ENCODE measurements around the gene LRIT1. TPM values are rescaled to one million over a fixed set of nuclear protein-coding genes. Genes with fewer than 3 reads are reported as not detected.

Gene LRIT1
- polyA plus RNA-seq, 1 of the 3 experiments (the other 2 are of a cell fraction), result not detected

GRCh38 chr10:84234479-84234878 is 6.9 kb downstream of the LRIT1 start:
- DNase-seq, result no peak
- Histone ChIP-seq H3K9ac (no peak overlapping the region), H3K36me3 (replicated peaks in 1 of 2; ENCODE audit: control insufficient read depth in 1 of 2, insufficient read depth in 2 of 2, low read length in 1 of 2) (no peaks in the 10 kb centered on the region), H3F3A (replicated peaks; ENCODE audit: insufficient read depth) (no peaks in the 10 kb centered on the region), H3K79me2 (ENCODE audit: insufficient read depth) (no peaks in the 10 kb centered on the region), H3K9me2 (no peaks in the 10 kb centered on the region), H3K4me3 (ENCODE audit: low read depth in 2 of 2, low read length in 1 of 2) (no peak overlapping the region), H2AFZ (ENCODE audit: low read depth) (no peak overlapping the region), H4K20me1 (ENCODE audit: insufficient read depth) (no peaks in the 10 kb centered on the region), H3K27ac (ENCODE audit: low read depth in 2 of 2, low read length in 1 of 2) (no peak overlapping the region), H3K9me3 (no peaks in the 10 kb centered on the region), H3K4me2 (no peak overlapping the region), H3K4me1 (ENCODE audit: control insufficient read depth in 1 of 2, insufficient read depth in 2 of 2, low read depth in 1 of 2, low read length in 1 of 2) (no peaks in the 10 kb centered on the region), H3K27me3 (ENCODE audit: insufficient read depth) (no peaks in the 10 kb centered on the region)
- ChIA-PET CTCF (interaction anchor here (1.2 to 1.6 kb wide), 2 partner anchors 11 to 30 kb away, joined by 3 to 4 read pairs; no protein-coding TSS in a partner anchor), POLR2A (interaction anchor here (0.8 kb wide), 1 partner anchor 24 kb away, joined by 3 read pairs; no protein-coding TSS in a partner anchor)
- TF ChIP-seq GATA2 (CRISPR knock-in tag; IDR thresholded peaks at IDR 0.05) (no peak), MAX (IDR thresholded peaks at IDR 0.05; ENCODE audit: low read depth) (no peak), FOSL2 (IDR thresholded peaks at IDR 0.05; ENCODE audit: borderline replicate concordance, low read depth) (no peak), TAF1 (IDR thresholded peaks at IDR 0.05; ENCODE audit: borderline replicate concordance, low read depth, low read length) (no peak), ZBTB33 (IDR thresholded peaks at IDR 0.05; ENCODE audit: borderline replicate concordance, low read depth) (no peak), JUND (IDR thresholded peaks at IDR 0.05) (no peak), SIN3A (IDR thresholded peaks at IDR 0.05; ENCODE audit: borderline replicate concordance, low read depth, low read length) (no peak), RFX5 (IDR thresholded peaks at IDR 0.05; ENCODE audit: low read length) (no peak), EP300 (IDR thresholded peaks at IDR 0.05; ENCODE audit: borderline replicate concordance in 1 of 2, low read depth in 1 of 2, low read length in 1 of 2) (no peak), RAD21 (IDR thresholded peaks at IDR 0.05; ENCODE audit: low read length) (no peak), RCOR1 (IDR thresholded peaks at IDR 0.05; ENCODE audit: low read length) (no peak), TEAD4 (IDR thresholded peaks at IDR 0.05; ENCODE audit: borderline replicate concordance, insufficient read depth) (no peak)
- WGBS (ENCODE audit: low lambda C conversion rate), result 24% methylated on average over 4 of the region's 4 CpGs

GRCh38 chr10:84233940-84234339 is 7.4 kb downstream of the LRIT1 start:
- CTCF ChIA-PET, result interaction anchor here (1.2 to 1.6 kb wide), 2 partner anchors 12 to 30 kb away, joined by 3 to 4 read pairs; no protein-coding TSS in a partner anchor
- Histone ChIP-seq H3K4me2 (no peak overlapping the region), H3K27me3 (ENCODE audit: insufficient read depth) (no peaks in the 10 kb centered on the region), H3F3A (replicated peaks; ENCODE audit: insufficient read depth) (no peaks in the 10 kb centered on the region), H3K9me3 (no peaks in the 10 kb centered on the region), H4K20me1 (ENCODE audit: insufficient read depth) (no peaks in the 10 kb centered on the region), H3K4me1 (ENCODE audit: control insufficient read depth in 1 of 2, insufficient read depth in 2 of 2, low read depth in 1 of 2, low read length in 1 of 2) (no peaks in the 10 kb centered on the region), H3K36me3 (replicated peaks in 1 of 2; ENCODE audit: control insufficient read depth in 1 of 2, insufficient read depth in 2 of 2, low read length in 1 of 2) (no peaks in the 10 kb centered on the region), H3K27ac (ENCODE audit: low read depth in 2 of 2, low read length in 1 of 2) (no peak overlapping the region), H2AFZ (ENCODE audit: low read depth) (no peak overlapping the region), H3K79me2 (ENCODE audit: insufficient read depth) (no peaks in the 10 kb centered on the region), H3K4me3 (ENCODE audit: low read depth in 2 of 2, low read length in 1 of 2) (no peak overlapping the region), H3K9me2 (no peaks in the 10 kb centered on the region), H3K9ac (no peak overlapping the region)
- TF ChIP-seq RAD21 (IDR thresholded peaks at IDR 0.05; ENCODE audit: low read length), result no peak
- 25% methylated on average over 3 of the region's 4 CpGs for WGBS (ENCODE audit: low lambda C conversion rate)
- no peak for DNase-seq
- POLR2A ChIA-PET, result interaction anchor here (0.7 to 0.8 kb wide), 2 partner anchors 19 to 24 kb away, joined by 3 read pairs; no protein-coding TSS in a partner anchor
